Natural killer cell treated with Interleukin-12 subunit alpha and Interleukin-12 subunit beta and Interleukin-15 and Interleukin-18, amount 100 ng/mL, for 72 hours (primary cell): ENCODE measurements around the gene AGPAT1. TPM values are rescaled to one million over a fixed set of nuclear protein-coding genes. Genes with fewer than 3 reads are reported as not detected.
A peak's percentile ranks its signal among the peaks of the same experiment; 100 is the strongest.
"Not testable (repeated sequence)": the region's sequence is repeated elsewhere in the genome, so short reads cannot be mapped to it uniquely, and the experiment has no call there.

Experiments used
- ATAC-seq, 2 donors: fragments of 150-1000 bp; cut with Tn5 transposase in 1 of 2; sonication (Bioruptor Pico), chemical (Tn5 transposase) in 1 of 2; 2 replicates each; pipeline ENCODE4 v1.10.0; 2021
- DNase-seq: peaks from one replicate; pipeline ENCODE4 v3.0.0; 2022; ENCODE audit warnings: low spot score
- H3K27ac Mint-ChIP-seq, 2 donors: 1 replicate in 1 of 2; 2 replicates in 1 of 2; pipeline ENCODE4 v1.8.0; 2022; ENCODE audit warnings: mixed read lengths in 2 of 2, mild to moderate bottlenecking in 1 of 2, moderate library complexity in 1 of 2
- H3K27me3 Mint-ChIP-seq, 2 donors: 1 replicate in 1 of 2; 2 replicates in 1 of 2; pipeline ENCODE4 v1.8.0; 2022; ENCODE audit warnings: mixed read lengths in 2 of 2
- H3K36me3 Mint-ChIP-seq: one replicate; pipeline ENCODE4 v1.8.0; 2022; ENCODE audit warnings: mixed read lengths
- H3K4me1 Mint-ChIP-seq, 2 donors: 1 replicate in 1 of 2; 2 replicates in 1 of 2; pipeline ENCODE4 v1.8.0; 2022; ENCODE audit warnings: low read depth in 2 of 2, mixed read lengths in 2 of 2, mild to moderate bottlenecking in 1 of 2
- H3K4me3 Mint-ChIP-seq: one replicate; pipeline ENCODE4 v1.8.0; 2022; ENCODE audit warnings: mixed read lengths
- H3K9me3 Mint-ChIP-seq: 2 replicates; pipeline ENCODE4 v1.8.0; 2022; ENCODE audit warnings: mixed read lengths
- total RNA-seq, 2 donors: library from RNA; stranded (reverse); gene quantifications; one replicate each; pipeline ENCODE4 v1.2.3, GENCODE V29; 2022

Gene AGPAT1
- total RNA-seq, 2 donors from 2014 or later = 39.2 to 43.0 TPM

GRCh38 chr6:32211432-32211831, 35.5 kb upstream of the AGPAT1 start:
- not testable (repeated sequence) for H3K4me3 Mint-ChIP-seq, H3K9me3 Mint-ChIP-seq, H3K27me3 Mint-ChIP-seq, ATAC-seq, H3K27ac Mint-ChIP-seq, DNase-seq, H3K36me3 Mint-ChIP-seq
- peaks cover 0 to 13% of the 10 kb centered on the region in 2 donors for H3K4me1 Mint-ChIP-seq

GRCh38 chr6:32210191-32210601, 34.3 kb upstream of the AGPAT1 start:
- H3K36me3 Mint-ChIP-seq = no peaks in the 10 kb centered on the region
- DNase-seq (peak; percentile 8), ATAC-seq (no peak)
- H3K27me3 Mint-ChIP-seq = no peaks in the 10 kb centered on the region
- H3K4me1 Mint-ChIP-seq = peaks cover 0 to 9% of the 10 kb centered on the region in 2 donors
- H3K9me3 Mint-ChIP-seq = no peaks in the 10 kb centered on the region
- peak overlapping the region in 1 of 2 donors; percentile 21 for H3K27ac Mint-ChIP-seq
- no peak overlapping the region for H3K4me3 Mint-ChIP-seq

GRCh38 chr6:32208996-32209395, 33.1 kb upstream of the AGPAT1 start:
- peaks cover 4 to 6% of the 10 kb centered on the region in 2 donors for H3K27me3 Mint-ChIP-seq
- H3K4me1 Mint-ChIP-seq = peaks cover 0 to 9% of the 10 kb centered on the region in 2 donors
- H3K27ac Mint-ChIP-seq = peak overlapping the region in 1 of 2 donors; percentile 14
- DNase-seq = no peak
- no peaks in the 10 kb centered on the region for H3K9me3 Mint-ChIP-seq
- no peaks in the 10 kb centered on the region for H3K36me3 Mint-ChIP-seq
- no peak for ATAC-seq
- H3K4me3 Mint-ChIP-seq = no peak overlapping the region

GRCh38 chr6:32204268-32204715, 28.4 kb upstream of the AGPAT1 start:
- no peaks in the 10 kb centered on the region for H3K9me3 Mint-ChIP-seq
- H3K27me3 Mint-ChIP-seq = peaks cover 6% of the 10 kb centered on the region in 2 donors

GRCh38 chr6:32203426-32204267, 27.8 kb upstream of the AGPAT1 start:
- DNase-seq = no peak
- Mint-ChIP-seq H3K36me3 (no peaks in the 10 kb centered on the region), H3K4me3 (no peak overlapping the region)

More at GRCh38 chr6:32204268-32204715, 28.4 kb upstream of the AGPAT1 start:
- H3K27ac Mint-ChIP-seq = no peak overlapping the region
- no peak overlapping the region for H3K4me3 Mint-ChIP-seq
- H3K4me1 Mint-ChIP-seq = no peaks in the 10 kb centered on the region
- ATAC-seq (no peak), DNase-seq (peak; percentile 38)
- H3K36me3 Mint-ChIP-seq = no peaks in the 10 kb centered on the region

GRCh38 chr6:32202186-32202585, 26.3 kb upstream of the AGPAT1 start:
- no peaks in the 10 kb centered on the region for H3K36me3 Mint-ChIP-seq
- no peak overlapping the region for H3K4me3 Mint-ChIP-seq
- H3K27me3 Mint-ChIP-seq = peaks cover 6% of the 10 kb centered on the region in 2 donors
- H3K4me1 Mint-ChIP-seq = peaks cover under 1% of the 10 kb centered on the region in 2 donors
- ATAC-seq = no peak
- peak; percentile 50 for DNase-seq
- H3K27ac Mint-ChIP-seq = no peak overlapping the region
- H3K9me3 Mint-ChIP-seq = no peaks in the 10 kb centered on the region

More at GRCh38 chr6:32203426-32204267, 27.8 kb upstream of the AGPAT1 start:
- Mint-ChIP-seq H3K27me3 (peaks cover 6% of the 10 kb centered on the region in 2 donors), H3K4me1 (no peaks in the 10 kb centered on the region), H3K27ac (no peak overlapping the region), H3K9me3 (no peaks in the 10 kb centered on the region)
- ATAC-seq = no peak

GRCh38 chr6:32200711-32201475, 25.0 kb upstream of the AGPAT1 start:
- H3K4me3 Mint-ChIP-seq = no peak overlapping the region
- DNase-seq (peak; percentile 32), ATAC-seq (no peak)
- H3K27ac Mint-ChIP-seq = no peak overlapping the region
- H3K4me1 Mint-ChIP-seq = peaks cover 8 to 12% of the 10 kb centered on the region in 2 donors
- no peaks in the 10 kb centered on the region for H3K36me3 Mint-ChIP-seq
- no peaks in the 10 kb centered on the region for H3K9me3 Mint-ChIP-seq
- peaks cover 6% of the 10 kb centered on the region in 2 donors for H3K27me3 Mint-ChIP-seq

- H3K4me1 Mint-ChIP-seq = peaks cover 25% of the 10 kb centered on the region in 2 donors
- H3K9me3 Mint-ChIP-seq = no peaks in the 10 kb centered on the region
- H3K27ac Mint-ChIP-seq = peak overlapping the region in 1 of 2 donors; percentile 39
- H3K36me3 Mint-ChIP-seq = no peaks in the 10 kb centered on the region
- no peak overlapping the region for H3K4me3 Mint-ChIP-seq
- H3K27me3 Mint-ChIP-seq = peaks cover 0 to 2% of the 10 kb centered on the region in 2 donors
- DNase-seq = peak; percentile 49
- no peak for ATAC-seq
Observed at GRCh38 chr6:32198866-32199265, 23.0 kb upstream of the AGPAT1 start.

GRCh38 chr6:32198345-32198696, 22.4 kb upstream of the AGPAT1 start:
- Mint-ChIP-seq H3K4me3 (no peak overlapping the region), H3K27me3 (no peaks in the 10 kb centered on the region), H3K4me1 (peaks cover 30% of the 10 kb centered on the region in 2 donors), H3K9me3 (no peaks in the 10 kb centered on the region), H3K36me3 (no peaks in the 10 kb centered on the region), H3K27ac (peak overlapping the region in 1 of 2 donors; percentile 39)
- no peak for ATAC-seq
- DNase-seq = peak; percentile 16

GRCh38 chr6:32196682-32197616, 21.1 kb upstream of the AGPAT1 start:
- Mint-ChIP-seq H3K27me3 (no peaks in the 10 kb centered on the region), H3K27ac (peak overlapping the region; percentile 96 to 98), H3K9me3 (no peaks in the 10 kb centered on the region), H3K36me3 (no peaks in the 10 kb centered on the region), H3K4me1 (peaks cover 37 to 38% of the 10 kb centered on the region in 2 donors), H3K4me3 (peak overlapping the region; percentile 91)
- DNase-seq = peak; percentile 49
- no peak for ATAC-seq

GRCh38 chr6:32195902-32196681, 20.2 kb upstream of the AGPAT1 start:
- peaks cover 44 to 46% of the 10 kb centered on the region in 2 donors for H3K4me1 Mint-ChIP-seq
- H3K4me3 Mint-ChIP-seq = peak overlapping the region; percentile 91
- H3K27ac Mint-ChIP-seq = peak overlapping the region; percentile 96 to 98
- DNase-seq (peak; percentile 85), ATAC-seq (peak; percentile 0 to 2)
- H3K9me3 Mint-ChIP-seq = no peaks in the 10 kb centered on the region
- no peaks in the 10 kb centered on the region for H3K36me3 Mint-ChIP-seq
- no peaks in the 10 kb centered on the region for H3K27me3 Mint-ChIP-seq

- no peaks in the 10 kb centered on the region for H3K27me3 Mint-ChIP-seq
- H3K9me3 Mint-ChIP-seq = no peaks in the 10 kb centered on the region
- no peaks in the 10 kb centered on the region for H3K36me3 Mint-ChIP-seq
- ATAC-seq (peak; percentile 92 to 94), DNase-seq (peak; percentile 100)
- H3K4me3 Mint-ChIP-seq = peak overlapping the region; percentile 91
- peak overlapping the region; percentile 96 to 98 for H3K27ac Mint-ChIP-seq
- peaks cover 48% of the 10 kb centered on the region in 2 donors for H3K4me1 Mint-ChIP-seq
Observed at GRCh38 chr6:32195652-32195901, 19.7 kb upstream of the AGPAT1 start.
